ENCODE measurements around the gene ATRX. TPM values are rescaled to one million over a fixed set of nuclear protein-coding genes. Genes with fewer than 3 reads are reported as not detected.

The ATRX gene
- polyA plus RNA-seq, 1 donor from 2014 or later: 64.0 TPM

DNA sequence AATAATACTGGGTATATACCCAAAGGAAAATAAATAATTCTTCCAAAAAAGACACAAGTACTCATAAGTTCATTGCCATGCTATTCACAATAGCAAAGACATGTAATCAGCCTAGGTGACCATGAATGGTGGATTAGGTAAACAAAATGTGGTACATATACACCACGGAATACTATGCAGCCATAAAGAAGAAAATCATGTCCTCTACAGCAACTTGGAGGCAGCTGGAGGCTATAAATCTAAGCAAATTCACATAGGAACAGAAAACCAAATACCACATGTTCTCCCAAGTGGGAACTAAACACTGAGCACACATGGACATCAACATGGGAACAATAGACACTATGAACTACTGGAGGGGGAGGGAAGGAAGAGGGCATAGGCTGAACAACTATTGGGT is 146.2 kb downstream of the ATRX start:
- Histone ChIP-seq H3K79me2 (replicated peaks; ENCODE audit: insufficient read depth, low read length) (no peaks in the 10 kb centered on the region), H2AFZ (ENCODE audit: low read depth, low read length) (no peak overlapping the region), H3K9me3 (ENCODE audit: low read length) (no peaks in the 10 kb centered on the region), H3K4me2 (ENCODE audit: low read length) (no peak overlapping the region), H3K9me2 (ENCODE audit: insufficient read depth, low read length) (no peaks in the 10 kb centered on the region), H3K36me3 (ENCODE audit: insufficient read depth, low read length) (peaks cover 3% of the 10 kb centered on the region), H3F3A (ENCODE audit: insufficient read depth, low read length, poor library complexity, severe bottlenecking) (no peaks in the 10 kb centered on the region), H3K27me3 (ENCODE audit: insufficient read depth, low read depth, low read length) (no peaks in the 10 kb centered on the region), H4K20me1 (ENCODE audit: insufficient read depth) (no peaks in the 10 kb centered on the region), H3K4me3 (ENCODE audit: low read length) (no peak overlapping the region), H3K9ac (ENCODE audit: low read length) (no peak overlapping the region), H3K27ac (ENCODE audit: low read length) (no peak overlapping the region)
- TF ChIP-seq RAD21 (conservative IDR thresholded peaks at IDR 0.05) (no peak), REST (IDR thresholded peaks at IDR 0.05; ENCODE audit: borderline replicate concordance) (no peak), SMC3 (conservative IDR thresholded peaks at IDR 0.05; ENCODE audit: poor library complexity) (no peak), EP300 (conservative IDR thresholded peaks at IDR 0.05; ENCODE audit: poor library complexity, severe bottlenecking) (no peak), TAF1 (IDR thresholded peaks at IDR 0.05; ENCODE audit: low read depth) (no peak), MXI1 (conservative IDR thresholded peaks at IDR 0.05; ENCODE audit: poor library complexity, severe bottlenecking) (no peak), POLR2AphosphoS5 (IDR thresholded peaks at IDR 0.05) (no peak)
- TF ChIP-seq, protein P1, sequence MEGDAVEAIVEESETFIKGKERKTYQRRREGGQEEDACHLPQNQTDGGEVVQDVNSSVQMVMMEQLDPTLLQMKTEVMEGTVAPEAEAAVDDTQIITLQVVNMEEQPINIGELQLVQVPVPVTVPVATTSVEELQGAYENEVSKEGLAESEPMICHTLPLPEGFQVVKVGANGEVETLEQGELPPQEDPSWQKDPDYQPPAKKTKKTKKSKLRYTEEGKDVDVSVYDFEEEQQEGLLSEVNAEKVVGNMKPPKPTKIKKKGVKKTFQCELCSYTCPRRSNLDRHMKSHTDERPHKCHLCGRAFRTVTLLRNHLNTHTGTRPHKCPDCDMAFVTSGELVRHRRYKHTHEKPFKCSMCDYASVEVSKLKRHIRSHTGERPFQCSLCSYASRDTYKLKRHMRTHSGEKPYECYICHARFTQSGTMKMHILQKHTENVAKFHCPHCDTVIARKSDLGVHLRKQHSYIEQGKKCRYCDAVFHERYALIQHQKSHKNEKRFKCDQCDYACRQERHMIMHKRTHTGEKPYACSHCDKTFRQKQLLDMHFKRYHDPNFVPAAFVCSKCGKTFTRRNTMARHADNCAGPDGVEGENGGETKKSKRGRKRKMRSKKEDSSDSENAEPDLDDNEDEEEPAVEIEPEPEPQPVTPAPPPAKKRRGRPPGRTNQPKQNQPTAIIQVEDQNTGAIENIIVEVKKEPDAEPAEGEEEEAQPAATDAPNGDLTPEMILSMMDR (IDR thresholded peaks at IDR 0.05; ENCODE audit: poor library complexity, severe bottlenecking): no peak

DNA sequence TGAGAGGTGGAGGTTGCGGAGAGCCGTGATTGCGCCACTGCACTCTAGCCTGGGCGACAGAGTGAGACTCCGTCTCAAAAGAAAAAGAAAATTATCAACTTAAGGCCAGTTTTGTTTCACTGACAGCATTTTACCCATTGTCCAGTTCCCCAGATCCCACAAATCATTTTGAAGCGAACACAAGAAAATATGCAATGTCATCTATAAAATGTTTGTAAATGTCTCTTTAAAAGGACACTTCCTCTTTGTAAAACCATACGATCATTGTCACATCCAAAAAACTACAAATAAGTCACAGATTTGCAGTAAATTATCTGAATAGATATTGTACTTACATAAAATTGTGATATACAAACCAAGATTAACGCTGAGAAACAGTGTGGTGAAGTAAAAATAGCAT is 147.6 kb downstream of the ATRX start:
- Histone ChIP-seq H3F3A (ENCODE audit: insufficient read depth, low read length, poor library complexity, severe bottlenecking) (no peaks in the 10 kb centered on the region), H3K9ac (ENCODE audit: low read length) (no peak overlapping the region), H3K4me2 (ENCODE audit: low read length) (no peak overlapping the region), H3K79me2 (replicated peaks; ENCODE audit: insufficient read depth, low read length) (no peaks in the 10 kb centered on the region), H3K27ac (ENCODE audit: low read length) (no peak overlapping the region), H2AFZ (ENCODE audit: low read depth, low read length) (no peak overlapping the region), H3K36me3 (ENCODE audit: insufficient read depth, low read length) (peaks cover 3% of the 10 kb centered on the region), H3K9me3 (ENCODE audit: low read length) (no peaks in the 10 kb centered on the region), H3K4me3 (ENCODE audit: low read length) (no peak overlapping the region), H3K9me2 (ENCODE audit: insufficient read depth, low read length) (no peaks in the 10 kb centered on the region), H3K27me3 (ENCODE audit: insufficient read depth, low read depth, low read length) (no peaks in the 10 kb centered on the region), H4K20me1 (ENCODE audit: insufficient read depth) (no peaks in the 10 kb centered on the region)
- TF ChIP-seq SMC3 (conservative IDR thresholded peaks at IDR 0.05; ENCODE audit: poor library complexity): no peak
- TF ChIP-seq REST (IDR thresholded peaks at IDR 0.05; ENCODE audit: borderline replicate concordance): no peak
- no peak for TF ChIP-seq MXI1 (conservative IDR thresholded peaks at IDR 0.05; ENCODE audit: poor library complexity, severe bottlenecking)
- TF ChIP-seq RAD21 (conservative IDR thresholded peaks at IDR 0.05): no peak
- no peak for TF ChIP-seq EZH2 (IDR thresholded peaks at IDR 0.05; ENCODE audit: borderline replicate concordance, insufficient read depth, low read length, poor library complexity, severe bottlenecking)
